ENCODE results near the gene MLLT3. TPM values are rescaled to one million over a fixed set of nuclear protein-coding genes. Genes with fewer than 3 reads are reported as not detected.

Gene MLLT3
- total RNA-seq, 1 donor from 2014 or later: 18.0 TPM

DNA sequence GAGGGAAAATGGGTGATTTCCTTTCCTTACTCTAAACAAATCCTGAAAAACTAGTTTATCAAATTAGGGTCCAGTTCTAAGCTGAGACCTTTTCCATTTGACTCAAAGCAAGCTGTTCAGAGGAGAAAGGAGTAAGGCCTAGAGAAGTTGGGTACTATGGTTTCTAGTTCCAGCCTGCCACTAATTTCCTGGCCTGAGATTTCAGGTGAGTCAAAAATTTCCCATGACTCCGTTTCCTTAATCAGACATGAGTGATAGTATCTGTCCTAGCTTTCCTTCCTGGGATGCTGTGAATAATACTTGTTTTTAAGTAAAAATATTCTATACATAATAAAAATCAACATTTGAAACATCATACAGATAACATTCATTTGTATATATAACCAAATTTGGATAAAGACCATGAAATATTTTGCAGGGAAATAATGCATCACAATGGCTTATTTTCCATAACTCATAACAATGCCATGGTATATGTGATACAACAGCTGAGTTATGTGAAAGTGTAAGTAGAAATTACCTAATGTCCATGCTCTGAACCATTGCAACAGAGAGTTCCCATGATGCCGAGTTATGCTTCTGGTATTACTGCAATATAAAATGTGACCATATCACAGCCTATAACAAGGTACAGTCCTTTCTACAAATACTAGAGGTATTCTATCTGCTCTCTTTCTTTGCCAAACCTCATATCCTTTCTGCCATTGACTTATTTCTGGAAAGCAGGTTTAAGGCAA, 142.7 kb downstream of the MLLT3 start:
- intact Hi-C loops (cut with DNase I): no loop called here
- Histone ChIP-seq H3K9me3 (no peaks in the 10 kb centered on the region), H3K27ac (no peak overlapping the region), H3K36me3 (no peaks in the 10 kb centered on the region), H3K4me1 (no peaks in the 10 kb centered on the region), H3K4me3 (no peak overlapping the region), H3K27me3 (ENCODE audit: low read depth) (no peaks in the 10 kb centered on the region)
- no peak for DNase-seq
- TF ChIP-seq, protein P1, sequence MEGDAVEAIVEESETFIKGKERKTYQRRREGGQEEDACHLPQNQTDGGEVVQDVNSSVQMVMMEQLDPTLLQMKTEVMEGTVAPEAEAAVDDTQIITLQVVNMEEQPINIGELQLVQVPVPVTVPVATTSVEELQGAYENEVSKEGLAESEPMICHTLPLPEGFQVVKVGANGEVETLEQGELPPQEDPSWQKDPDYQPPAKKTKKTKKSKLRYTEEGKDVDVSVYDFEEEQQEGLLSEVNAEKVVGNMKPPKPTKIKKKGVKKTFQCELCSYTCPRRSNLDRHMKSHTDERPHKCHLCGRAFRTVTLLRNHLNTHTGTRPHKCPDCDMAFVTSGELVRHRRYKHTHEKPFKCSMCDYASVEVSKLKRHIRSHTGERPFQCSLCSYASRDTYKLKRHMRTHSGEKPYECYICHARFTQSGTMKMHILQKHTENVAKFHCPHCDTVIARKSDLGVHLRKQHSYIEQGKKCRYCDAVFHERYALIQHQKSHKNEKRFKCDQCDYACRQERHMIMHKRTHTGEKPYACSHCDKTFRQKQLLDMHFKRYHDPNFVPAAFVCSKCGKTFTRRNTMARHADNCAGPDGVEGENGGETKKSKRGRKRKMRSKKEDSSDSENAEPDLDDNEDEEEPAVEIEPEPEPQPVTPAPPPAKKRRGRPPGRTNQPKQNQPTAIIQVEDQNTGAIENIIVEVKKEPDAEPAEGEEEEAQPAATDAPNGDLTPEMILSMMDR (IDR thresholded peaks at IDR 0.05): no peak
- ATAC-seq: no peak

DNA sequence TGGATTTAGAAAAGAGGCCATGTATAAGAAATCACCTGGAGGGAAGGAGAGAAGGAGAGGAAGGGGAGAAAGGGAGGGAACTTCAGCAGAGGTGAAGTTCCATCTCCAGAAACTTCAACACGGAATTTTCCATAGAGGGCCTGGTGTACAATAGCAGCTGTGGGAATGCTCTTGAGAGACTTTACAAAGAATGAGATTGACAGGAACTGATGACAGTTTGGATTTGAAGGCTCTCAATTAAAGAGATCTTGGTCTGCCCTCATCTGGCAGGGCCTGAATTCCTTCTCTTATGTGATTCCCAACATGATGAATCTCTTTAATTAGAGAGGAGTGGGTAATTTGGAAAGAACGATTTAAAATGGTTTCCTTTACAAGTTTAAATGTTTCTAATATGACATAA, 143.5 kb downstream of the MLLT3 start:
- Histone ChIP-seq H3K4me1 (no peaks in the 10 kb centered on the region), H3K27me3 (ENCODE audit: low read depth) (no peaks in the 10 kb centered on the region), H3K9me3 (no peaks in the 10 kb centered on the region), H3K27ac (no peak overlapping the region), H3K36me3 (no peaks in the 10 kb centered on the region), H3K4me3 (no peak overlapping the region)
- DNase-seq (no peak), ATAC-seq (no peak)
- TF ChIP-seq, protein P1 (IDR thresholded peaks at IDR 0.05): no peak
- intact Hi-C loops (cut with DNase I): no loop called here

- no peak overlapping the region for H3K4me3 ChIP-seq
- no peaks in the 10 kb centered on the region for H3K4me1 ChIP-seq
These were observed 144.2 kb downstream of the MLLT3 start for GRCh38 chr9:20477940-20478620.

GRCh38 chr9:20476912-20477521, 145.3 kb downstream of the MLLT3 start:
- ATAC-seq (no peak), DNase-seq (no peak)
- H3K36me3 ChIP-seq: no peaks in the 10 kb centered on the region
- H3K4me1 ChIP-seq: peaks cover 9% of the 10 kb centered on the region
- TF ChIP-seq, protein P1 (IDR thresholded peaks at IDR 0.05): no peak
- H3K27ac ChIP-seq: no peak overlapping the region
- intact Hi-C loops (cut with DNase I): no loop called here
- no peaks in the 10 kb centered on the region for H3K27me3 ChIP-seq (ENCODE audit: low read depth)
- no peaks in the 10 kb centered on the region for H3K9me3 ChIP-seq
- no peak overlapping the region for H3K4me3 ChIP-seq

More at GRCh38 chr9:20477940-20478620, 144.2 kb downstream of the MLLT3 start:
- DNase-seq (no peak), ATAC-seq (no peak)
- no peaks in the 10 kb centered on the region for H3K36me3 ChIP-seq
- no peaks in the 10 kb centered on the region for H3K9me3 ChIP-seq
- intact Hi-C loops (cut with DNase I): no loop called here
- TF ChIP-seq, protein P1 (IDR thresholded peaks at IDR 0.05): no peak
- no peak overlapping the region for H3K27ac ChIP-seq
- no peaks in the 10 kb centered on the region for H3K27me3 ChIP-seq (ENCODE audit: low read depth)

DNA sequence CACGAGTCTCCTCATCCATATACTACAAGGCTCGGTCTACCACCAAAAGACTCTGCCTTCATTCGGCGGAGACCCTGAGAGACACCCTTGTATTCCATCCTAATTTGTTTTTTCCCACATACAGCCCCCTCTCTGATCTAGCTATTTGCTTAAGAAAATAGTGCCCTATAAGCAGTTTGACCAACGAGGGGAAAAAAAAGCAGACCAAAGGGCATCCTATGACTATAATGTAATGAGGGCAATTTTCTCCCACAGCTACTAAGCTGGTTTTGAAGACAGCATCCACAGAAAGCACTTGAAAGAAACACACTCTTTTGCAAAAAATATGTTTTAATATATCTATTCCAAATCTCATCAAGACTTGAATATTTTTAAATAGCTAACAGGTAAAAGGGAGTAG, 147.8 kb downstream of the MLLT3 start:
- no peak overlapping the region for H3K4me3 ChIP-seq
- peaks cover 9% of the 10 kb centered on the region for H3K4me1 ChIP-seq
- no peak overlapping the region for H3K27ac ChIP-seq
- H3K27me3 ChIP-seq (ENCODE audit: low read depth): no peaks in the 10 kb centered on the region
- H3K9me3 ChIP-seq: no peaks in the 10 kb centered on the region
- DNase-seq (no peak), ATAC-seq (no peak)
- intact Hi-C loops (cut with DNase I): no loop called here
- no peaks in the 10 kb centered on the region for H3K36me3 ChIP-seq
- TF ChIP-seq, protein P1 (IDR thresholded peaks at IDR 0.05): no peak

Measured in lower lobe of right lung (tissue), 2 donors.